ENCODE data around the gene SERPINB8.

SERPINB8 gene

GRCh38 chr18:63947051-63947790 is 22.7 kb upstream of the SERPINB8 start:
- H3K9me3 ChIP-seq (ENCODE audit: control insufficient read depth, low read length) = peaks cover 4% of the 10 kb centered on the region
- no peaks in the 10 kb centered on the region for H3K36me3 ChIP-seq (ENCODE audit: control insufficient read depth, insufficient read depth, low read length)
- no peak overlapping the region for H3K27ac ChIP-seq (ENCODE audit: low read depth, low read length, severe bottlenecking)
- no CpG with 5 or more reads among the region's 3 CpGs for WGBS, 2 experiments (ENCODE audit: insufficient coverage in 2 of 2)
- no peak overlapping the region for H3K4me3 ChIP-seq (ENCODE audit: extremely low read depth, insufficient read depth, low read length, poor library complexity, severe bottlenecking)
- H3K4me1 ChIP-seq (ENCODE audit: control insufficient read depth, insufficient read depth, low read length, poor library complexity, severe bottlenecking) = no peaks in the 10 kb centered on the region

DNA sequence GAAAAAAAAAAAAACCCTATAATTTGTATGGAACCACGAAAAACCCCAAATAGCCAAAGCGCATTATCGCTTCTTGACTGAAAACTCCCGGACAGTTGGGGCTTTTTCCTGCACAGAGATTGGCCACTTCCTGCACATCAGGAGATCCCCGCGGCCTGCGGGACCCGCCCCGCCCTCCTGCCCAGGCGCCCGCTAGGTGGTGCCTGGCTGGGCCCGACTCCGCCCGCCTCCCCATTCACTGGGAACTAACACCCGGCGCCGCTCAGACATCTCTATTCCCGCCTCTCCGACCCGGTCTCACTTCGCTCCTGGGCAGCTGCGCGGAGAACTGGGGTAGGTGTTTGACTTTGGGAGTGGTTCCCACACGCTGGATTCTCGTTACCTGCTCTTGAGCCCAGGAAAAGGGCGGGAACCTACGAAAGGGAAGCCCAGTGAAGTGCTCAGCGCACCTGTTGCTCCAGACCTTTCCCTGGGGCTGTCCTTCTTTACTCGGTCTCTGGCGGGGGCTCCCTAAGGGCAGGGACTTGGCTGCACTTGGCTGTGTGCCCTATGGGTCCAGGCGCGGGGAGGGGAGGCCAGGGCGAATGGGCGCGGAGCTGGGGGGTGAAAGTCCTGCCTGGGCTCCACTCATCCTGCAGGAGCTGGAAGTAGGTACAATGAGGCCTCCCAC is 20.7 kb upstream of the SERPINB8 start, which contains the start of gene HMSD:
Gene HMSD, plus strand, starts transcription at position 234 of the 670 bp plus-strand sequence. CDS start 4,155 bp downstream, outside the sequence.
- WGBS, 2 experiments (ENCODE audit: insufficient coverage in 2 of 2) = 18 to 38% methylated on average over 15 to 24 of the region's 35 CpGs
- H3K4me3 ChIP-seq (ENCODE audit: extremely low read depth, insufficient read depth, low read length, poor library complexity, severe bottlenecking) = peak within 1 kb of the TSS; percentile 22
- H3K36me3 ChIP-seq (ENCODE audit: control insufficient read depth, insufficient read depth, low read length) = no peaks in the 10 kb centered on the region
- peaks cover 4% of the 10 kb centered on the region for H3K9me3 ChIP-seq (ENCODE audit: control insufficient read depth, low read length)
- H3K4me1 ChIP-seq (ENCODE audit: control insufficient read depth, insufficient read depth, low read length, poor library complexity, severe bottlenecking) = no peaks in the 10 kb centered on the region
- H3K27ac ChIP-seq (ENCODE audit: low read depth, low read length, severe bottlenecking) = no peak within 1 kb of the TSS

GRCh38 chr18:63951302-63951705 is 18.6 kb upstream of the SERPINB8 start:
- H3K27ac ChIP-seq (ENCODE audit: low read depth, low read length, severe bottlenecking) = no peak overlapping the region
- H3K9me3 ChIP-seq (ENCODE audit: control insufficient read depth, low read length) = no peaks in the 10 kb centered on the region
- 92 to 100% methylated on average over 2 to 3 of the region's 4 CpGs for WGBS, 2 experiments (ENCODE audit: insufficient coverage in 2 of 2)
- no peaks in the 10 kb centered on the region for H3K36me3 ChIP-seq (ENCODE audit: control insufficient read depth, insufficient read depth, low read length)
- no peak overlapping the region for H3K4me3 ChIP-seq (ENCODE audit: extremely low read depth, insufficient read depth, low read length, poor library complexity, severe bottlenecking)
- no peaks in the 10 kb centered on the region for H3K4me1 ChIP-seq (ENCODE audit: control insufficient read depth, insufficient read depth, low read length, poor library complexity, severe bottlenecking)

DNA sequence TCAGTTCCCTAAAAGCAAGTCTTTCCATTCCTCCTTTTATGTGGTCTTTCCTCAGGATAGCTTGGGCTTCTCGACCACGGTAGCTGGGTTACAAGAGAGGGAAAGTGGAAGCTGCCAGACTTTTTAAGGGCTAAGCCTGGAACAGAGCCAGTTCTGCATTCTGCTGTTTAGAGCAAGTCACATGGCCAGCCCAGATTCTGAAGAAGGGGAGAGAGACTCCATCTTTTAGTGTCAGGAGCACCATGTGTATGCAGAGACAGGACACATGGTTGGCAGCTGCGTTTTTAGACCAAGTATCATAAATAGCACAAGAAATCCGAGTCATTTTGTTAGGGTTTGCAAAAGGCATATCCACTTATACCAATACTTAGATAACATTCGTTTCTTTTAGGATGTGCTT is 16.1 kb upstream of the SERPINB8 start:
- Histone ChIP-seq H3K9me3 (ENCODE audit: control insufficient read depth, low read length) (no peaks in the 10 kb centered on the region), H3K27ac (ENCODE audit: low read depth, low read length, severe bottlenecking) (no peak overlapping the region), H3K4me1 (ENCODE audit: control insufficient read depth, insufficient read depth, low read length, poor library complexity, severe bottlenecking) (no peaks in the 10 kb centered on the region), H3K36me3 (ENCODE audit: control insufficient read depth, insufficient read depth, low read length) (no peaks in the 10 kb centered on the region), H3K4me3 (ENCODE audit: extremely low read depth, insufficient read depth, low read length, poor library complexity, severe bottlenecking) (no peak overlapping the region)
- WGBS, 2 experiments (ENCODE audit: insufficient coverage in 2 of 2) = 69% methylated on average over 2 of the region's 5 CpGs; no CpG with 5 or more reads in 1 of the 2 experiments

GRCh38 chr18:63956755-63957154 is 13.1 kb upstream of the SERPINB8 start:
- 100% methylated on average over 3 of the region's 4 CpGs; no CpG with 5 or more reads in 1 of the 2 experiments for WGBS, 2 experiments (ENCODE audit: insufficient coverage in 2 of 2)

GRCh38 chr18:63960891-63961290 is 9.0 kb upstream of the SERPINB8 start:
- WGBS, 2 experiments (ENCODE audit: insufficient coverage in 2 of 2) = no CpG with 5 or more reads among the region's 1 CpG
- no peaks in the 10 kb centered on the region for H3K4me1 ChIP-seq (ENCODE audit: control insufficient read depth, insufficient read depth, low read length, poor library complexity, severe bottlenecking)
- H3K4me3 ChIP-seq (ENCODE audit: extremely low read depth, insufficient read depth, low read length, poor library complexity, severe bottlenecking) = no peak overlapping the region

More at GRCh38 chr18:63956755-63957154, 13.1 kb upstream of the SERPINB8 start:
- Histone ChIP-seq H3K4me3 (ENCODE audit: extremely low read depth, insufficient read depth, low read length, poor library complexity, severe bottlenecking) (no peak overlapping the region), H3K27ac (ENCODE audit: low read depth, low read length, severe bottlenecking) (no peak overlapping the region), H3K36me3 (ENCODE audit: control insufficient read depth, insufficient read depth, low read length) (no peaks in the 10 kb centered on the region), H3K4me1 (ENCODE audit: control insufficient read depth, insufficient read depth, low read length, poor library complexity, severe bottlenecking) (no peaks in the 10 kb centered on the region), H3K9me3 (ENCODE audit: control insufficient read depth, low read length) (no peaks in the 10 kb centered on the region)

DNA sequence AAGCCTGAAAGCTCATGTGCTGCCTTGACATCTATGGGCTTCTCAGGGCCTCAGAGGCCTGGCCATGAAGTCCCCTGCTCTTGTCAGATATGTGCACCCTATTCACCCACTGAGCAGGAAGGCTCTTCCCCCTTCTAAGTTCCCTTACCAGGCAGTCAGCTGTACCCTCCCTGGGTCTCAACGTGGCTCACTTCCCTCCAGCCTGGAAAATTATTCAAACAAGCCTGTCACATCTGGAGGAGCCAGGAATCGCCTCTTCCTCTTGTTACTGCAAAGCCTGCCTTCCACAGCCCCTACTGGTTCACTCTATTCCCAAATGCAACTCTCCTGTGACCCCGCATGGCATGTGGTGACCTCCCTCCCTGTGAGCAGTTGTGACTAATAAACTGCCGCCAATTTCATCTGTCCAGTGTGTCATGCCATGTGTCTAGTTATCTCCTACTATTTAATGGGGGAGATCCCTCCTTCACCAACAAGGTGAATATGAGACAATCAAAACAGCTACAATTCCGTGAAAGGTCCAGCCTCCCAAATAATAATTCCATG is 8.4 kb upstream of the SERPINB8 start:
- Histone ChIP-seq H3K27ac (ENCODE audit: low read depth, low read length, severe bottlenecking) (no peak overlapping the region), H3K4me3 (ENCODE audit: extremely low read depth, insufficient read depth, low read length, poor library complexity, severe bottlenecking) (no peak overlapping the region), H3K9me3 (ENCODE audit: control insufficient read depth, low read length) (no peaks in the 10 kb centered on the region), H3K36me3 (ENCODE audit: control insufficient read depth, insufficient read depth, low read length) (no peaks in the 10 kb centered on the region), H3K4me1 (ENCODE audit: control insufficient read depth, insufficient read depth, low read length, poor library complexity, severe bottlenecking) (no peaks in the 10 kb centered on the region)
- 57 to 69% methylated on average over 2 to 4 of the region's 5 CpGs for WGBS, 2 experiments (ENCODE audit: insufficient coverage in 2 of 2)

More at GRCh38 chr18:63960891-63961290, 9.0 kb upstream of the SERPINB8 start:
- no peaks in the 10 kb centered on the region for H3K36me3 ChIP-seq (ENCODE audit: control insufficient read depth, insufficient read depth, low read length)
- H3K27ac ChIP-seq (ENCODE audit: low read depth, low read length, severe bottlenecking) = no peak overlapping the region
- H3K9me3 ChIP-seq (ENCODE audit: control insufficient read depth, low read length) = no peaks in the 10 kb centered on the region

GRCh38 chr18:63962137-63962536 is 7.7 kb upstream of the SERPINB8 start:
- Histone ChIP-seq H3K36me3 (ENCODE audit: control insufficient read depth, insufficient read depth, low read length) (no peaks in the 10 kb centered on the region), H3K4me1 (ENCODE audit: control insufficient read depth, insufficient read depth, low read length, poor library complexity, severe bottlenecking) (no peaks in the 10 kb centered on the region), H3K9me3 (ENCODE audit: control insufficient read depth, low read length) (no peaks in the 10 kb centered on the region), H3K4me3 (ENCODE audit: extremely low read depth, insufficient read depth, low read length, poor library complexity, severe bottlenecking) (no peak overlapping the region), H3K27ac (ENCODE audit: low read depth, low read length, severe bottlenecking) (no peak overlapping the region)
- WGBS, 2 experiments (ENCODE audit: insufficient coverage in 2 of 2) = 86% methylated on average over 1 of the region's 1 CpG; no CpG with 5 or more reads in 1 of the 2 experiments

GRCh38 chr18:63963615-63964256 is 6.1 kb upstream of the SERPINB8 start:
- Histone ChIP-seq H3K4me1 (ENCODE audit: control insufficient read depth, insufficient read depth, low read length, poor library complexity, severe bottlenecking) (peaks cover 5% of the 10 kb centered on the region), H3K4me3 (ENCODE audit: extremely low read depth, insufficient read depth, low read length, poor library complexity, severe bottlenecking) (no peak overlapping the region), H3K27ac (ENCODE audit: low read depth, low read length, severe bottlenecking) (no peak overlapping the region), H3K36me3 (ENCODE audit: control insufficient read depth, insufficient read depth, low read length) (no peaks in the 10 kb centered on the region), H3K9me3 (ENCODE audit: control insufficient read depth, low read length) (no peaks in the 10 kb centered on the region)
- WGBS, 2 experiments (ENCODE audit: insufficient coverage in 2 of 2) = 100% methylated on average over 1 of the region's 1 CpG

- Histone ChIP-seq H3K4me3 (ENCODE audit: extremely low read depth, insufficient read depth, low read length, poor library complexity, severe bottlenecking) (no peak overlapping the region), H3K27ac (ENCODE audit: low read depth, low read length, severe bottlenecking) (no peak overlapping the region), H3K4me1 (ENCODE audit: control insufficient read depth, insufficient read depth, low read length, poor library complexity, severe bottlenecking) (peaks cover 14% of the 10 kb centered on the region), H3K9me3 (ENCODE audit: control insufficient read depth, low read length) (no peaks in the 10 kb centered on the region), H3K36me3 (ENCODE audit: control insufficient read depth, insufficient read depth, low read length) (no peaks in the 10 kb centered on the region)
Measured at GRCh38 chr18:63964908-63965307, 5.0 kb upstream of the SERPINB8 start.
